ENCODE results near the gene PCK1.
"Not testable (repeated sequence)": the region's sequence is repeated elsewhere in the genome, so short reads cannot be mapped to it uniquely, and the experiment has no call there.

Gene PCK1

DNA sequence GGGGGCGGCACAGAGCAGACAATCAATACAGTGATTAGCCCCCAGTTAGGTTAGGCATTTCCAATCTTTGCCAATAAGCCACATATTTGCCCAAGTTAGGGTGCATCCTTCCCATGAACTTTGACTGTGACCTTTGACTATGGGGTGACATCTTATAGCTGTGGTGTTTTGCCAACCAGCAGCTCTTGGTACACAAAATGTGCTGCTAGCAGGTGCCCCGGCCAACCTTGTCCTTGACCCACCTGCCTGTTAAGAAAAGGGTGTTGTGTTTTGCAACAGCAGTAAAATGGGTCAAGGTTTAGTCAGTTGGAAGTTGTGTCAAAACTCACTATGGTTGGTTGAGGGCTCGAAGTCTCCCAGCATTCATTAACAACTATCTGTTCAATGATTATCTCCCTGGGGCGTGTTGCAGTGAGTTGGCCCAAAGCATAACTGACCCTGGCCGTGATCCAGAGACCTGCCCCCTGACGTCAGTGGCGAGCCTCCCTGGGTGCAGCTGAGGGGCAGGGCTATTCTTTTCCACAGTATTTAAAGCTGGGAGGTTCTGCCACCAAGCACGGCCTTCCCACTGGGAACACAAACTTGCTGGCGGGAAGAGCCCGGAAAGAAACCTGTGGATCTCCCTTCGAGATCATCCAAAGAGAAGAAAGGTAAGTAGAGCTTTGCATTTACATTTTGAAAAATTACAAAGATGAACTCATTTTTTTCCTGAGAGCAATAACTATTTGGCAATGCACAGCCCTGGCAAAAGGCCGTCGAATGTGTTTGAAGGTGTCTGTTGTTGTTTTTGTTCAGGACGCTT lies at the start of gene PCK1:
TSS of gene PCK1 (plus strand) at position 557 of the 802 bp plus-strand sequence. CDS start 302 bp downstream, outside the sequence.
- DNase-seq, result no peak

DNA sequence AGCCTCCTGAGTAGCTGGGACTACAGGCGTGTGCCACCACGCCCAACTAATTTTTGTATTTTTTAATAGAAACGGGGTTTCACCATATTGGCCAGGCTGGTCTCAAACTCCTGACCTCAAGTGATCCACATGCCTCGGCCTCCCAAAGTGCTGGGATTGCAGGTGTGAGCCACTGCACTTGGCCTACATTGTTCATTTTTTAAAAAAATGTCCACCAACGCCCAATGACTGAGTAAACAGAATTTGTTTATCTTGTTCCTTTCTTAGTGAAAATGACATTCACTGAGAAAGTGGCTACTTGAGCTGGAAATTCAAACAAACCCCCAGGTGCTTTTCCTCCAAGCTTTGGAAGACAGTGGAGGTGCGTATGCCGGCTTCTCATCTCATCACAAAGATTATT lies 49.2 kb upstream of the PCK1 start:
- DNase-seq, result not testable (repeated sequence)

DNA sequence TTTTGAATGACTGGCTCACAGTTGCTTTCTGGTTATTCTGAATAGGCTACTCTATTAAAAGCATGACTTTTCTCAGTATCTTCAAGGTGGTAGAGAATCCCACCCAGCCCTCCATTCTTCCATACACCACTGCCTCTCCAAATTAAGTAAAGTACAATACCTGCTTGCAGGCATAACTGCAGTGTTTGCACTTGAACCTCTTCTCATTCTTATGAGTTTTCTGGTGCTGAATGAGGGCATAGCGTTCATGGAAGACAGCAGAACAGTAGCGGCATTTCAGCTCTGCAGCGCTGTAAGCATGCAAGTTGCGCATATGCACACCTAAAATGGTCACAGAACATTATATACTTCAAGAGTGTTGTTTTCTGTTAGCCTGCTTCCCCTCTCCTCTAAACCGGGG lies 48.5 kb upstream of the PCK1 start:
- DNase-seq, result no peak

DNA sequence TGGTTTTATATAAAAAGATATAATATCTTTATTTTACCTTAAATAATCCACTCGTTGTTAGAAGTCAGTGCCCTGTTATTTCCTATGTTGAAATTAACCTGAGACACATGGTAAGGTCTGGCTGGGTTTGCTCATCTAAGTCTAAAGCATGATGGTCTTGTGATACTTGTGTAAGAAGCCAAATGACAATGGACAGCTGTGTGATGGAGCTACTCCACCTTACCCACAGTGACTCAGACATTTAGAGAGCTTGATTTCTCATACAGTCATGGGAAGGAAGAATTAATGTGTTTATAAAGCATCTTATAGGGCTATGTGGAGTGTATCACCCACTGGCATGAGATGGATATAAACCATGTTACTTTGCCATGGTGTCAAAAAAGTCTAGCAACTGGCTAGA lies 47.7 kb upstream of the PCK1 start:
- DNase-seq, result no peak

DNA sequence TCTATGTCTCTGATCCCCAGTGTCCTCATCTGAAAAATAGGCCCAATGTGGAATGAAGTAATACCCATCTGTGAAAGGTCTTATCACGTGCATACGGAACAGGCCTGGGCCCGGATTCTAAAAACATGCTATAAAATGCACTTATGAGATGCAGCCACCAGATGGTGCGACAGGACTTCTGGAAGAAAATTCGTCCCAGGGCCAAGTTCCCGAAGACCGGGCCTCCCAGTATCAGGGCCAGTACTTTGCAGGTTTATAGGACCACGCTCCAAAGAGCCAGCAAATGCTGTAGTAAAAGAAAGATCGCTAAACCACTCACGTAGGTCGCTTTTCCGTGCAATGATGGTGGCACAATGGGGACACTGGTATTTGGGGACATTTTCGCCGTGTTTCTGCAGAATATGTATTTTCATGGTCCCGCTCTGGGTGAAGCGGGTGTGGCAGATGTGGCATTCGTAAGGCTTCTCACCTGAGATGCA lies 46.6 kb upstream of the PCK1 start:
- DNase-seq, result no peak

DNA sequence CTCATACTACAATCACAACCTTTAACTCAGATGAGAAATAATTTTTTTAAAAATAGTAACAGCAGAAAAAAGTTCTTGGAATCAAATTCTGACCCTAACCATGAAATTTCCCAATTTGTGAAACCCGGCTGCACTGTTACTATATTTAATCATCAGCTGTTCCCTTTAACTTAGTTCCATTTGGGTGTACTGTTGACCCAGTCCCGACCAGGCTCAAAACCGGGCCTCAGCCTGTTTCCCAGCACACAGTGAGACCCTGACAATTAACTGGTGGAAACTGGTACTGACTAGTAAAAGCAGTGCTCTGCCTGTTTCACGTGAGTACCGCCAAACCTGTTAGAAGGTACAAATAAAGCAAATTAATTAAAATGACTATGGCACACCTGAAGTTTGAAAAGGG lies 43.0 kb upstream of the PCK1 start:
- DNase-seq, result no peak

DNA sequence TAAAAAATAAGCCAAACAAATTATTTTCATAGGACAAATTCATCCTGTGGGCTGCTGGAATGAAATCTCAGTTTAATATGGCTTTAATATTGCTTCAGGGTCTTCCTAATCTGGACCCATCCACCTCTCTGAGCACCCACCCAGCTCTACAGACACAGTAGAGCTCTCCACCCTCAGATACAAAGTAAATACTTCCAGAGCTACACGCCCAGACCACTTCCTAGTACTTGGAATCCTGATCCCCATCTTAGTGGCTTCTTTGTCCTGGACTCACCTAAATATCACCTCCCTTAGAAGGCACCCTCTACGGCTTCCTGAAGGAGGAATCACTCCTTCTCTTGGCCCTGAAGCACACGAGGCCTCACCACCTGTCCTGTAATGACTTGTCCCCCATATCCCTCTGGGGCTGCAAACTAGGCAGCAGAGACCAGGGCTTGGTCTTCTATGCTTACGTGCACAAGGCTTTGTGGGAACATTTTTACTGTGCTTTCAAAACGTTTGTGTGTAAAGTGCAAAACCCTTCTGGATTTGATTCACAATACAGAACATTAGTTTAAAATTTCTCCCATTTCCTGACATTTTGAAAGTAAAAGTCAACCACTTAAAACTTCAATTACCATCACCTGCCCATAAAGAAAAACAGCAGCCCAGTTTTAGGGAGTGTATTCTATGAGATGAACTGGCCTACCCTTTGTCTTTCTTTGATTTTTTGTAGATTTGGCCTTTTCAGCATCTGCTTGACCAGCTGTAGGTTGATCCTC lies 38.4 kb upstream of the PCK1 start:
- DNase-seq, result no peak

DNA sequence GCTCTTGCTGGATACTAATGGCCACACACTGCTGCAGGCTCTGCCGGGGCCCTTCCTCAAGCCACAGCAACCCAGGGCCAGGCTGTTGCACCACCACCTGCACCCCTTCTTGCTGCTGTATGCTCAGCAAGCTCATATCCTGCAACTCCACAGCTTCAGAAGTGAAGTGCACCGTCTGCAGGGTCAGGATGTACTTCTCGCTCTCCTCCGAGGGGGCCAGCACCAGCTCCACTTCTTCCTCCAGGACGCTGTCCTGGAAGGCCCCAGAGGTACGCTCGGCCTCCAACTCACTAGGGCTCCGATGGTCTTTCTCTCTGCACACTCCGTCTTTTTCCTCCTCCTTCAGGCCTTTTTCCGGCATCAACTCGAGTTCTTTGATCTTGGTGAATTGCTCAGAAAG lies 37.1 kb upstream of the PCK1 start:
- DNase-seq, result no peak

DNA sequence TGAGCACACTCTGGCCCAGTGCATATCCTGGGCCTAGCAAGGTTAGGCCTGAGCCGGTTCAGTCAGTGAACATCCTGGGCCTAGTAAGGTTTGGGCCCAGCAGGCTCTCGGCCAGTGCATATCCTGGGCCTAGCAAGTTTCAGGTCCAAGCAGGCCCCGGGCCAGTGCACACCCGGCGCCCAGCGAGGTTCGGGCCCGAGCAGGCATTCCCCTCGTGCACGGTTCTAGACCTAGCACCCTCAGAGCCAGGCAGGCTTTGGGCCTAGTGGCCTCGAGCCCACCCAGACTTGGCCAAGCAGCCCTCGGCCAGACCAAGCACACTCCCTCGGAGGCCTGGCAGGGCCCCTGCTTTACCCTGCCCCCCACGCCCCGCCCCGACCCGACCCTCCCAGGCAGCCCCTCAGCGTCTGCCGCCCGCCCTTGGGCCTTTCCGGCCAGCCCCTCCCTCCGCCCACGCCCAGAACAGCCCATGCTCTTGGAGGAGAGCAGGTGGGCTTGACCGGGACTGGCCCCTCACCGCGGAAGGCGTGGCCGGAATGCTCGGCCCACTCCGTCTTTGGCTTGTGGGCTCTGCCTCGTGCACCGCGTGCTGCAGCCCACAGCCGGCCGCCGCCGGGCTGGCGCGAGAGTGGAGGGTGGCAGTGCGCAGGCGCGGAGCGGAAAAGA lies 36.3 kb upstream of the PCK1 start, which contains the start of gene CTCFL:
TSS of gene CTCFL (minus strand) at position 630 of the 666 bp plus-strand sequence. CDS start 935 bp downstream, outside the sequence.
- DNase-seq, result no peak

DNA sequence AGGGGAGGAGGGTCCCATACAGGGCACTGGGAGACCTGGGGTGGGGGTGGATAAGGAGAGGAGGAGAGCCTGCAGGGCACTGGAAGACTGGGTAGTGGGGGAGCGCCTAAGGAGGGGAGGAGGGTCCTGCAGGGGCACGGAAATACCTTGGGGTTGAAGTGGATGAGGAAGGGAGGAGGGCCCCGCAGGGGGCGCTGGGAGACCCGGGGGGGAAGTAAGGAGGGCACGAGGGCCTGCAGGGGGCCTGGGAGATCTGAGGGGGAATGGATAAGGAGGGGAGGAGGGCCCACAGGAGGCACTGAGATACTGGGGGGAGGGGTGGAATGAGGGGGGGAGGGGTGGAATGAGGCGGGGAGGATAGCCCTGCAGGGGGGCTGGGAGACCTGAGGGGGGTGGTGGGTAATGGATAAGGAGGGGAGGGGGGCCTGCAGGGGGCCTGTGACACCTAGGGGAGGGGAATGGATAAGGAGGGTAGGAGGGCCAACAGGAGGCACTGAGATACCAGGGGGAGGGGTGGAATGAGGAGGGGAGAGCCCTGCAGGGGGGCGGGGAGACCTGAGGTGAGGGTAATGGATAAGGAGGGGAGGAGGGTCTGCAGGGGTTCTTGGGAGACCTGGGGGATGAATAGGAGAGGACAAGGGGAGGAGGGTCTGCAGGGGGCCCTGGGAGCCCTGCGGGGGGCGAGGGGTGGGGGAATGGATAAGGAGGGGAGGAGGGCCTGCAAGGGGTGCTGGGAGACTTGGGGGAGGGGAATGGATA lies 35.4 kb upstream of the PCK1 start:
- DNase-seq, result no peak

DNA sequence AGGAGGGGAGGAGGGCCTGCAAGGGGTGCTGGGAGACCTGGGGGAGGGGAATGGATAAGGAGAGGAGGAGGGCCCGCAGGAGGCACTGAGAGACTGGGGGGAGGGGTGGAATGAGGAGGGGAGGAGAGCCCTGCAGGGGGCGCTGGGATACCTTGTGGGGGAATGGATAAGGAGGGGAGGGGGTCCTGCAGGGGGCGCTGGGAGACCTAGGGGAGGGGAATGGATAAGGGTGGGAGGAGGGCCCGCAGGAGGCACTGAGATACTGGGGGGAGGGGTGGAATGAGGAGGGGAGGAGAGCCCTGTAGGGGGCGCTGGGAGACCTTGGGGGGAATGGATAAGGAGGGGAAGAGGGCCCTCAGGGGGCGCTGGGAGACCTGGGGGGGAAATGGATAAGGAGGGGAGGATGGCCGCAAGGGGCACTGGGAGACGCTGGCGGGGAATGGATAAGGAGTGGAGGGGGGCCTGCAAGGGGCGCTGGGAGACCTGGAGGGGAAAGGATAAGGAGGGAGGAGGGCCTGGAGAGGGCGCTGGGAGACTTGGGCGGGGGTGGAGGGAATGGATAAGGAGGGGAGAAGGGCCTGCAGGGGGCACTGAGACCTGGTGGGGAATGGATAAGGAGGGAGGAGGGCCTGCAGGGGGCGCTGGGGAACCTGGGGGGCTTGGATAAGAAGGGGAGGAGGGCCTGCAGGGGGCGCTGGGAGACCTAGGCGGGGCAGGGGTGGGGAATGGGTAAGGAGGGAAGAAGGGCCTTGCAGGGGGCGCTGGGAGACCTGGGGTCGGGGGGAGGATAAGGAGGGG lies 34.6 kb upstream of the PCK1 start:
- no peak for DNase-seq

DNA sequence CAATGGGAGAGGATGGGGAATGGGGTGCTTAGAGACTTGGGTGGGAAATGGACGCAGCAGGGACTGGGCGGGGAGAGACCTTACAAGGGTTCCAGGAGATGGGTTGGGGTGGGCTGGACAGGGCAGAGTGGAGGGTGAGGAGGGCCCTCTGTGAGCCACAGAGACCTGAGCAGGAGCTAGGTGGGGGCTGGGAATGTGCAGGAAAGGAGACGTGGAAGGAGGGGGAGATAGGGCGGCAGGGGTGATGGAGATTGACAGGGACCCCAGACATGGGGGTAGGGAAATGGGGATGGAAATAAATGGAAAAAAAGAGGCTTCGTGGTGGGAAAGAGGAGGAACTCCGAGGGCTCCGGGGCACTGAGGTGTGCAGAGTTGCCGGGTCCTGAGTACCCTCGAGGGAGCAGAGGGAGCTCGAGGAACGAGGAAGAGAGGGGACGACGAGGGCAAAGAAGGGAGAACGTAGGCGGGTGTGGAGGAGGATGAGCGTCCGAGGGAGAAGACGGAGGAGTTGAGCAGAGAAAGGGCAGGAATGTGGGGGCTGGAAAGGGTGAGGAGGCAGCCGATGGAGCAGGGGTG lies 33.9 kb upstream of the PCK1 start:
- no peak for DNase-seq

DNA sequence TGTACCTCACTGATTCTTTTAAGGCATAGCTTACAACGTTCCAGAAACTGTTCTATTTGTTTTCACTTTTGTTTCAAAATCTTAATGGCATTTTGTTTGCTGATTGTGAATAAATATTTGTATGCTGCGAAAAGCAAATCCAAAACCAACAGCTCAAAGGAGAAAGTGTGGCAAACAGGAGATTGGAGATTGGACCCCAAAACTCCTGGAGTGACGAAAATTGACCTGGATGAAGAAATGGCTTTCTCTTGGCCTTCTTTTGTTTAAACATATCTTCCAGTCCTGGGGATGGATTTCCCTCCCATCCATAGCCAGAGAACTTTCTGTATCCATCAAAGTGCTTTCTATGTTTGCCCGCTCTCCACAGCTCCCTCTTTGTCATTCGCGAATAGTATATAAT lies 33.2 kb upstream of the PCK1 start:
- DNase-seq, result no peak

DNA sequence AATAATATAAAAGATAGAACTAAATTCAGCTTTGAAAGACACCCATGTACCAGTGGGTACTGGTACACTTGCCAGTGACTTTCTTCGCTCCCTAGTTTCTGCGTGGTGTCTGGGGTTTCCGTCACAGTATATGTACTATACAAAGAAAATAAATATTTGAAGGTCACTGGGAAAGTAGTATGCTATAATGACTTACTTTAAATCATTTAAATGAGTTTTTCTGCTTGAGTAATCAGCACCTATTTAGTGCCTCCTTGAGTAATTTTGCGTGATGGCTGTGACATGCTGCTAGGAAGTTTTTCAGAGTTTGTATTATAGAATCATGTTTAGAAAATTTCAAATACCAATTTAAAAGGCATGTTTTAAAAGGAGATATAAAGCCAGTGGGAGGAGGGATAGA lies 32.8 kb upstream of the PCK1 start:
- no peak for DNase-seq

DNA sequence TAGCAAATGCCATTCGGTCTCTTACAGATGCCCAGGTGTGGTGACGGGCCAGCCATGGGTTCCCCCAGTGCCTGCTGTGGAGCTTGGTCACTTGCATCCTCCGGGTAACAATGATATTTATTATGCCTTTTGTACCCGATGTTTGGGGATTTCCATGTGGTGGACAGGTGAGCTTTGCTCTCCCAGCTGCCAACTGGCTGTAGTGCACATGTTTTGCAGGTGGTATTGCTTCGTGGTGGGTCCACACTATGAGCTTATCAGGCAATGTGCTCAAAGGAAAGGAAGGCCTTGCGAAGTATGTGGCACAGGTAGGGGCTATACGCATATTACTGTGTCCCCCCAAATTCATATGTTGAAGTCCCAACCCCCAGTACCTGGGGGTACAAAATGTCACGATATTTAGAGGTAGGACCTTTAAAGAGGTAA lies 31.7 kb upstream of the PCK1 start:
- no peak for DNase-seq

DNA sequence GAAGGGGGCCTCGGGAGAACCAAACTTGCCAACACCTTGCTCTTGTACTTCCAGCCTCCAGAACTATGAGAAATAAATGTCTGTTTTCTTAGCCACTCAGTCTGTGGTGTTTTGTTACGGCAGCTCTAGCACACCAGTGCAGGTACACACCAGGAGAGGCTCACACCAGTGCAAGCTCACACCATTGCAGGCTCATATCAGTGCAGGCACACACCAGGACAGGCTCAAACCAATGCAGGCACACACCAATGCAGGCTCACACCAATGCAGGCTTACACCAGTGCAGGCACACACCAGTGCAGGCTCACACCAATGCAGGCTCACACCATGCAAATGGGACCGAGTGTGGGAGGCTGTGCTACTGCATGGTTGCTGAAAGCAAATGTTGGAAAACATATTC lies 31.1 kb upstream of the PCK1 start:
- DNase-seq, result no peak

DNA sequence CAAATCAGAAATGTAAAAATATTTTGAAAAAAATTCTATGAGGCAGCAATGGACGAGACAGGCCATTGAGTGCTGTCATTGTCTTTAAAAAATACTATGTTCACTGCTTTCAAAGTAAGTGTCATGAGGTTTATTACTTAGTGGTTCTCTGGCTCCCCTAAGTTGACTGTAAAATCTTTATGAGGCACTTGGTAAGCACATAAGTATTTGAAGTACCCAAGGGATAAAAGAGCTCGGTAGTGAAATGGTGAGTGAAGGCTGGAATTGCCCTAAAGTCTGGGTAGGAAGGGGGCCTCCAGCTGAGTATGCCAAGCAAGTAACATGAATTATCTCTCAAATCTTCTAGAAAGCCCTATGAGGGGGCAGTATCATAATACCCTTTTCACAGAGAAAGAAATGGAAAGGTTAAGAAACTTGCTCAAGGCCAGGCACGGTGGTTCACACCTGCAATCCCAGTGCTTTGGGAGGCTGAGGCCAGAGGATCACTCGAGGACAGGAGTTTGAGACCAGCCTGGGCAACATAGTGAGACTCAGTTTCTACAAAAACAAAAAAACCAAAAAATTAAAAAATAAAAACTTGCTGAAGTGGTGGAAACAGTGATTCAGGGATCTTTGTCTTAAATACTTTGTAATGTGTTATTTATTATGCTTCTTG lies 30.5 kb upstream of the PCK1 start:
- no peak for DNase-seq

DNA sequence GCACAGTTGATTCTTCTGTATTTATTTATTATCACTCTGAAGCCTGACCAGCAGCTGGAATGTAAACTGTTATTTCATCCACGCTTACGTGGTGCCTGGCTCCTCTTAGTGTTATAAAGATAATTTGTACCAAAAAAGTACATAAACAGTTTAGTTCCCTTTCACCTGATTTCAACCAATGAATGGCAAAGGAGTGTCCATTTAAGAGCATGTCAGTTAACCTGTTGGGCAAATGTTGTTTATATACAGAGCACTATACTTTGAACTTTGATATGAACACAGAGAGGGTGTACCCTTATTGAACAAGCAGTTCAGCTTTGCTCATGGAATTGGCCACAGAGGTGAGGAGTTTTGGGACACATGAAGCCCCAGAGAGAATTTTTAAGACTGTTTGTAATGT lies 28.8 kb upstream of the PCK1 start:
- DNase-seq, result no peak

DNA sequence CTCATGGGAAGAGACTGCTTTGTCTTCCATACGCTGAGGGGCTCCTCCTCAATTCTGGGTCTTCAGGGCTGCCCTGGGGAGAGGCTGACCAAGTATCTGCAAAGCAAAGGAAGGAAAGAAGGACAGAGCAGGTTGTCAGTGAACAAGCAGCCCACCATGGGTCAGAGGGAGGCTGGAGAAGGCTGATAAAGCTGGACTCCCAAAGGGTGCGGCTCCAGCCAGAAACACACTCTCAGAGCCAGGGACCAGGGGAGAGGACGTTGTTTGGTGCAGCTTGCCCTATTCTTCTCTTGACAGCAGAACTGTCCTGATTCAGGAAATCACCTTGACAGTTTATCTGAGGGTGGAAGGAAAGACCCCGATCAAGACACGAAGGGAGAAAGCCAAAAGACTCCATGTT lies 25.6 kb upstream of the PCK1 start:
- no peak for DNase-seq

DNA sequence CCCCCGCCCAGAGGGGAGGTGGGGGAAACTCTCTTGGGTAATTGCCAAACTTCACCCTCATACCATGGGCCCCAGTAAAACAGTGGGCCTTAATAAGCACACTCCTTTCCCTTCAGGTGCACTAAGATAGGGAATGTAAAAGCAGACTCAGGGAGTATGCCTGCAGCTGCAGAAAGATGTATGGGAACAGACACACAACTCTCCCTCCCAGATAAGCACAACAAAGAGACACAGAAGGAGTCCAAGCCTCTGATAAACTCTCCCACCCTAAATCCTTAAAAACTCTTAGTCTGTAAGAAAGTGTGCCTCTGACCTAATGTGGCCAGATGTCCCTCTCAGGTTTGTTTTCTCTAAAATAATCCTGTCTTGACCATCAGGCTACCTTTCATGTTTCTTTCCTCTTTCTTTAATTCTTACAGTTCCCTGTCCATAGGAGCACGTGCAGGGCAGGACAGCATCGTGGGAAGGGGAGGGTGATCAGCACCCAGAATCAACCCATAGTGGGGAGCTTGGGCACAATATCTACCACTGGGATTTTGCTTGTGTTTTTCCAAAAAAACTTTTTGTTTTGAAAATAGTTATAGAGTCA lies 24.7 kb upstream of the PCK1 start:
- DNase-seq, result no peak
